Testis (tissue), 3 donors: ENCODE data around the gene UCMA. TPM values are rescaled to one million over a fixed set of nuclear protein-coding genes. Genes with fewer than 3 reads are reported as not detected.
"Not testable (repeated sequence)": the region's sequence is repeated elsewhere in the genome, so short reads cannot be mapped to it uniquely, and the experiment has no call there.

Experiments used
- DNase-seq: peaks from one replicate; pipeline ENCODE4 v3.0.0-alpha.2; 2019
- H3K27ac ChIP-seq, 2 donors: fragments of 200-600 bp; sonication (generic); one replicate each; pipeline ENCODE4 v1.5.1; 2019
- H3K27me3 ChIP-seq: fragments of 200-600 bp; sonication (generic); one replicate; pipeline ENCODE4 v1.5.1; 2019
- H3K36me3 ChIP-seq: fragments of 200-600 bp; sonication (generic); one replicate; pipeline ENCODE4 v1.5.1; 2017; ENCODE audit warnings: low read depth; ENCODE audit errors: missing control alignments
- H3K4me1 ChIP-seq: fragments of 200-600 bp; sonication (generic); one replicate; pipeline ENCODE4 v1.5.1; 2019
- H3K4me3 ChIP-seq, 2 donors: fragments of 200-600 bp; sonication (generic); one replicate each; pipeline ENCODE4 v1.5.1; 2017 to 2019
- H3K9me3 ChIP-seq: fragments of 200-600 bp; sonication (generic); one replicate; pipeline ENCODE4 v1.5.1; 2017
- POLR2A ChIP-seq: fragments of 450-650 bp; IDR thresholded peaks from one replicate; pipeline ENCODE4 v1.6.1; 2017; ENCODE audit warnings: antibody characterized with exemption, mild to moderate bottlenecking, moderate library complexity
- WGBS, 2 donors: methylation state at CpG; one replicate each; pipeline ENCODE4 v1.1.5; 2018; 5-methylcytosine and 5-hydroxymethylcytosine counted together
- intact Hi-C: fragments of 100-400 bp; cut with DNase I; formaldehyde crosslinking; loops from one replicate; pipeline ENCODE4 v1.15.1; 2023; ENCODE audit warnings: low total_unique reads
- polyA plus RNA-seq: library from polyadenylated mRNA; stranded (reverse); fragments of 350-450 nt; fragmentation: Illumina TruSeq; extraction: RNeasy Lipid Tissue Mini Kit (QIAGEN cat#74804); gene quantifications from one replicate; pipeline ENCODE4 v1.2.3, GENCODE V29; 2014; ENCODE audit warnings: low read depth, low replicate concordance; ENCODE audit not compliant: insufficient read depth
- total RNA-seq, 2 donors: library from RNA; depleted of rRNA; stranded (reverse); fragments of >200 nt; gene quantifications; one replicate each; pipeline ENCODE4 v1.2.3, GENCODE V29; 2016
- TF ChIP-seq, protein P1 (sequence below), 3 experiments: fragments of 450-650 bp in 2 of 3; fragments of 200-600 bp in 1 of 3; sonication (generic) in 1 of 3; IDR thresholded peaks; one replicate each; pipeline ENCODE4 v1.5.1; 2016 to 2019; ENCODE audit warnings: antibody characterized with exemption in 3 of 3, mild to moderate bottlenecking in 2 of 3, moderate library complexity in 1 of 3

UCMA gene
- total and polyA plus RNA-seq, 3 donors from 2014 or later, result 0.43 TPM; not detected in 2

DNA sequence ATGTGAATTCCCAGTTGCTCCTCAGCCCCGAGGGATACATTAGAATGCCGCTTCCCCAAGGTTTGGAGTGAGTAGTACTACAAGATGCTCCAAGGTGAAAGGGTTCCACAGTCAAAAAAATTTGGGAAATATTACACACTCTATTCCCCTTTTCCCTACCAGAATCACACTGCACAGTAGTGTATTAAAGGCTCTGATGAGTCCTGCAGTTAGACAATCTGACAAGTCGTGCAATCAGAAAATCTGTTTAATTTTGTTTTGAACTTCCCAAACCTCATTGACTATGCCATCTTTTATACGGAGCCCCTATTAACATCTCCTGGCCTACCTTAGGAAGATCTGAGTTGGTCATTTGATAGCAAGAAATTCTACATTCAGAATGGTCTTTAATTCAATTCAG is 13.6 kb upstream of the UCMA start:
- intact Hi-C loops, result no loop called here
- Histone ChIP-seq H3K27ac (no peak overlapping the region), H3K4me1 (no peaks in the 10 kb centered on the region), H3K27me3 (no peaks in the 10 kb centered on the region), H3K4me3 (no peak overlapping the region), H3K9me3 (no peaks in the 10 kb centered on the region), H3K36me3 (no peaks in the 10 kb centered on the region)
- TF ChIP-seq, protein P1, sequence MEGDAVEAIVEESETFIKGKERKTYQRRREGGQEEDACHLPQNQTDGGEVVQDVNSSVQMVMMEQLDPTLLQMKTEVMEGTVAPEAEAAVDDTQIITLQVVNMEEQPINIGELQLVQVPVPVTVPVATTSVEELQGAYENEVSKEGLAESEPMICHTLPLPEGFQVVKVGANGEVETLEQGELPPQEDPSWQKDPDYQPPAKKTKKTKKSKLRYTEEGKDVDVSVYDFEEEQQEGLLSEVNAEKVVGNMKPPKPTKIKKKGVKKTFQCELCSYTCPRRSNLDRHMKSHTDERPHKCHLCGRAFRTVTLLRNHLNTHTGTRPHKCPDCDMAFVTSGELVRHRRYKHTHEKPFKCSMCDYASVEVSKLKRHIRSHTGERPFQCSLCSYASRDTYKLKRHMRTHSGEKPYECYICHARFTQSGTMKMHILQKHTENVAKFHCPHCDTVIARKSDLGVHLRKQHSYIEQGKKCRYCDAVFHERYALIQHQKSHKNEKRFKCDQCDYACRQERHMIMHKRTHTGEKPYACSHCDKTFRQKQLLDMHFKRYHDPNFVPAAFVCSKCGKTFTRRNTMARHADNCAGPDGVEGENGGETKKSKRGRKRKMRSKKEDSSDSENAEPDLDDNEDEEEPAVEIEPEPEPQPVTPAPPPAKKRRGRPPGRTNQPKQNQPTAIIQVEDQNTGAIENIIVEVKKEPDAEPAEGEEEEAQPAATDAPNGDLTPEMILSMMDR (IDR thresholded peaks at IDR 0.05), result no peak
- no peak for TF ChIP-seq POLR2A
- DNase-seq, result no peak
- 93 to 95% methylated on average over 4 of the region's 4 CpGs for WGBS, 2 donors

DNA sequence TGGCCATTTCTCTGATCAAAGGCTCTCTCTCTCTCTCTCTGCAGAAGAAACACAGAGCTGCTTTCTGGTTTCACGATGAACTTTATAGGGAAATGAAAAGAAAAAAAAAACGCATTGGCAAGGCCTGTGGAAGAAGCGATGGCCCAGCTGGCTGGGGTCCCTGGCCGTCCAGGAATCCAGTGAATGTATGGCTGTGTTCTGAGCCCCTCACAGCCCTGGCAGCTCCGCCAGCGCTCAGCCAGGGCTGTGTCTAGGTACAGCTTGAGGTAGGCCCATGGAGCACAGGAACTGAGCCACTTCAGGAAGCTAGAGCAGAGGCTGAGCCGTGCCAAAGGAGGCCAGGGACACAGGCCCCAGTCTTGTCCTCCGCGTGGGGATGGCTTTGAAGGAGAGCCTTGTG is 13.1 kb upstream of the UCMA start:
- TF ChIP-seq, protein P1 (IDR thresholded peaks at IDR 0.05), result no peak
- no peak for TF ChIP-seq POLR2A
- 66 to 73% methylated on average over 9 of the region's 9 CpGs for WGBS, 2 donors
- Histone ChIP-seq H3K36me3 (no peaks in the 10 kb centered on the region), H3K4me3 (no peak overlapping the region), H3K4me1 (no peaks in the 10 kb centered on the region), H3K9me3 (no peaks in the 10 kb centered on the region), H3K27ac (no peak overlapping the region), H3K27me3 (no peaks in the 10 kb centered on the region)
- no peak for DNase-seq
- intact Hi-C loops, result no loop called here

DNA sequence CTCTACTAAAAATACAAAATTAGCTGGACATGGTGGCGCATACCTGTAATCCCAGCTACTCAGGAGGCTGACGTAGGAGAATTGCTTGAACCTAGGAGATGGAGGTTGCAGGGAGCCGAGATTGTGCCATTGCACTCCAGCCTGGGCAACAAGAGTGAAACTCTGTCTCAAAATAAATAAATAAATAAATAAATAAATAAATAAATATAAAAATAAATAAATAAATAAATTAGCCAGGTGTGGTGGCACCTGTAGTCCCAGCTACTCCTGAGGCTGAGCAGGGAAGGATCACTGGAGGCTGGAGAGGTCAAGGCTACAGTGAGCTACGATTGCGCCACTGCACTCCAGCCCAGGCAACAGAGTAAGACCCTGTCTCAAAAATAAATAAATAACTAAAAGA is 8.1 kb upstream of the UCMA start:
- WGBS, 2 donors, result 93% methylated on average over 5 of the region's 5 CpGs
- H3K27ac ChIP-seq, DNase-seq, H3K4me1 ChIP-seq, H3K36me3 ChIP-seq, intact Hi-C loops, H3K9me3 ChIP-seq, H3K27me3 ChIP-seq, H3K4me3 ChIP-seq: not testable (repeated sequence)

- 88 to 91% methylated on average over 3 of the region's 3 CpGs for WGBS, 2 donors
- no peak for DNase-seq
- TF ChIP-seq, protein P1 (IDR thresholded peaks at IDR 0.05), result no peak
- no peak for TF ChIP-seq POLR2A
- Histone ChIP-seq H3K9me3 (no peaks in the 10 kb centered on the region), H3K27ac (no peak overlapping the region), H3K4me3 (no peak overlapping the region), H3K36me3 (no peaks in the 10 kb centered on the region), H3K4me1 (no peaks in the 10 kb centered on the region), H3K27me3 (no peaks in the 10 kb centered on the region)
- intact Hi-C loops, result no loop called here
Measured at GRCh38 chr10:13241613-13242012, 7.4 kb upstream of the UCMA start.

DNA sequence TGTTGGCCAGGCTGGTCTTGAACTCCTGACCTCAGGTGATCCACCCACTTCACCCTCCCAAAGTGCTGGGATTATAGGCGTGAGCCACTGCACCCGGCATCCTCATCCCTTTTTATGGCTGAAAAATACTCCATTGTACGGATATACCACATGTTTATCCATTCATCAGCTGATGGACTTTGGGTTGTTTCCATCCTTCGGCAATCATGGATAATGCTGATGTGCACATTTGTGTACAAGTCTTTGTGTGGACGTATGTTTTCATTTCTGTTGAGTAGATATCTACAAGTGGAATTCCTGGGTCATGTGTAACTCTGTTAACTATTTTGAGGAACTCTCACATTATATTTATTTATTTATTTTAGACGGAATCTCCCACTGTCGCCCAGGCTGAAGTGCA is 5.7 kb upstream of the UCMA start:
- H3K9me3 ChIP-seq, result no peaks in the 10 kb centered on the region
- H3K4me1 ChIP-seq, result no peaks in the 10 kb centered on the region
- no peak for DNase-seq
- no peak for TF ChIP-seq POLR2A
- TF ChIP-seq, protein P1 (IDR thresholded peaks at IDR 0.05), result no peak
- H3K4me3 ChIP-seq, result no peak overlapping the region
- 91 to 94% methylated on average over 7 of the region's 7 CpGs for WGBS, 2 donors
- no peaks in the 10 kb centered on the region for H3K36me3 ChIP-seq
- no peaks in the 10 kb centered on the region for H3K27me3 ChIP-seq
- no peak overlapping the region for H3K27ac ChIP-seq
- intact Hi-C loops, result no loop called here
